H1 (cell line): ENCODE measurements around the gene MORN4.

Experiments
- BCL11A ChIP-seq, 2 experiments: IDR thresholded peaks; one replicate each; pipeline ENCODE4 v1.6.1; 2011; ENCODE audit warnings: low read depth in 2 of 2, low read length in 2 of 2, mild to moderate bottlenecking in 2 of 2
- EZH2 ChIP-seq: fragments of 200-600 bp; sonication (generic); IDR thresholded peaks from 2 replicates; pipeline ENCODE4 v1.7.1; 2012; ENCODE audit warnings: low read depth, mild to moderate bottlenecking, moderate library complexity, low read length, inconsistent platforms; ENCODE audit not compliant: severe bottlenecking
- POLR2A ChIP-seq, 2 experiments: IDR thresholded peaks; 1 replicate in 1 of 2; 2 replicates in 1 of 2; pipeline ENCODE4 v1.6.1; 2011; ENCODE audit warnings: low read depth in 2 of 2, low read length in 2 of 2, mild to moderate bottlenecking in 2 of 2; ENCODE audit errors: control extremely low read depth in 1 of 2
- TAF1 ChIP-seq: IDR thresholded peaks from 2 replicates; pipeline ENCODE4 v1.6.1; 2011; ENCODE audit warnings: mild to moderate bottlenecking, low read depth, low read length
- TF ChIP-seq, protein P1 (sequence below), 3 experiments: IDR thresholded peaks; 1 replicate in 2 of 3; 2 replicates in 1 of 3; pipeline versions ENCODE4 v1.5.1 to v1.6.1; 2011; ENCODE audit warnings: low read length in 3 of 3, mild to moderate bottlenecking in 3 of 3, inconsistent platforms in 2 of 3, low read depth in 1 of 3, moderate library complexity in 1 of 3; ENCODE audit not compliant: insufficient read depth in 1 of 3; ENCODE audit errors: control extremely low read depth in 1 of 3

DNA sequence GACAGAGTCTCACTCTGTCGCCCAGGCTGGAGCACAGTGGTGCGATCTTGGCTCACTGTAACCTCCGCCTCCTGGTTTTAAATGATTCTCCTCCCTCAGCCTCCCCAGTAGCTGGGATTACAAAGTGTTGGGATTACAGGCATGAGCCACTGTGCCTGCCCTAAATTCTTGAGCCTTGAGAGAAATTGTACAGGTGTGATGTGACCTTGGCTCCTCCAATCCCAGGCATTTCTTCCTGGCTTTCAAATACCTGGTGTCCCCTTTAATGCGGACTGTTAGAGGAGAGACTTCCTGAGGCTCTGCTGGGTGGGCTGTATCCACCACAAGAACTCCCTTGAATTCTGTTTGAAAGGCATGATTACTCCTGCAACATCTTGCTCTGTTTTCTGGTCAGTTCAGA, 15.0 kb downstream of the MORN4 start:
- TF ChIP-seq TAF1 (no peak), BCL11A (IDR thresholded peaks at IDR 0.05; ENCODE audit: low read depth in 2 of 2, low read length in 2 of 2) (no peak), POLR2A (IDR thresholded peaks at IDR 0.05; ENCODE audit: control extremely low read depth in 1 of 2, low read depth in 2 of 2, low read length in 2 of 2) (no peak), EZH2 (no peak)
- TF ChIP-seq, protein P1, sequence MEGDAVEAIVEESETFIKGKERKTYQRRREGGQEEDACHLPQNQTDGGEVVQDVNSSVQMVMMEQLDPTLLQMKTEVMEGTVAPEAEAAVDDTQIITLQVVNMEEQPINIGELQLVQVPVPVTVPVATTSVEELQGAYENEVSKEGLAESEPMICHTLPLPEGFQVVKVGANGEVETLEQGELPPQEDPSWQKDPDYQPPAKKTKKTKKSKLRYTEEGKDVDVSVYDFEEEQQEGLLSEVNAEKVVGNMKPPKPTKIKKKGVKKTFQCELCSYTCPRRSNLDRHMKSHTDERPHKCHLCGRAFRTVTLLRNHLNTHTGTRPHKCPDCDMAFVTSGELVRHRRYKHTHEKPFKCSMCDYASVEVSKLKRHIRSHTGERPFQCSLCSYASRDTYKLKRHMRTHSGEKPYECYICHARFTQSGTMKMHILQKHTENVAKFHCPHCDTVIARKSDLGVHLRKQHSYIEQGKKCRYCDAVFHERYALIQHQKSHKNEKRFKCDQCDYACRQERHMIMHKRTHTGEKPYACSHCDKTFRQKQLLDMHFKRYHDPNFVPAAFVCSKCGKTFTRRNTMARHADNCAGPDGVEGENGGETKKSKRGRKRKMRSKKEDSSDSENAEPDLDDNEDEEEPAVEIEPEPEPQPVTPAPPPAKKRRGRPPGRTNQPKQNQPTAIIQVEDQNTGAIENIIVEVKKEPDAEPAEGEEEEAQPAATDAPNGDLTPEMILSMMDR (IDR thresholded peaks at IDR 0.05; ENCODE audit: control extremely low read depth in 1 of 3, insufficient read depth in 1 of 3, low read depth in 1 of 3, low read length in 3 of 3) = no peak
